DMS114 treated with DMSO at 0.1 percent for 48 hours (cell line): ENCODE measurements around the gene ANAPC10.

ENCODE experiments used
- DNase-seq: peaks from one replicate; lab custom pipeline; 2025; ENCODE audit not compliant: unreplicated experiment; lab: John Stamatoyannopoulos, UW

ANAPC10 gene

GRCh38 chr4:145075742-145076468 lies 22.1 kb downstream of the ANAPC10 start:
- no peak for DNase-seq

DNA sequence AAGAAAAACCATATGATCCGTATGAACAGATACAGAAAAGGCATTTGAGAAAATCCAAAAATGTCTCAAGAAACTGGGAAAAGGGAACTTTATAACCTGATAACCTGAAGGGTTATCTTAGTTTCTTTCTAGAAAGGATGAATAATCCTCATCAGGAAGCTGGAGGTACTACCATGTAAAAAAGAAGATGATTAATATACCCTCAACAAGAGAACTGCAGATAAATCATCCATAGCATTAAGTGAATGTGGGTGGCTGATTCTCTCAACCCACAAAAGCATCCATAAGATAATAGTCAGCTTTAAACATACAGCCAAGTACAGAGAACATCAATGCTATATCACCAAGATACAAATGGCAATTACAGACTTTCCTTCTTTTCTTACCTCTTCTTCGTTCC lies 26.4 kb downstream of the ANAPC10 start:
- no peak for DNase-seq

DNA sequence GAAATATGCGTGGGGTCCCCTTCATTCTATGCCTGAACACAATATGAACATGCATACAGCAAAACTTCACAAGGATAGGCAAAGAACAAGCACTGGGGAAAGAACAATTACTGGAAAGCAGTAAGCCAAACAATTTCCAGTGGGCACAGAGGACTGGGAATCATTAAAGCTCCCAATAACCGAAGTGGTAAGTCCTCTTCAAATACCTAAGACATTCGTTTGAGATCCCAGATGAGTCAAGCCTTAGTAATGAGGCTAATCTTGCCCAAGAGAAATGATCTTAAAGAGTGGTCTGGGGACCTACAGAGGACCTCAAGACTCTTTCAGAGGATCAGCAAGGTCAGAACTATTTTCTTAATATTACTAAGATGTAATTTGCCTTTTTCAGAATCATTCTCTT lies 28.6 kb downstream of the ANAPC10 start:
- no peak for DNase-seq

DNA sequence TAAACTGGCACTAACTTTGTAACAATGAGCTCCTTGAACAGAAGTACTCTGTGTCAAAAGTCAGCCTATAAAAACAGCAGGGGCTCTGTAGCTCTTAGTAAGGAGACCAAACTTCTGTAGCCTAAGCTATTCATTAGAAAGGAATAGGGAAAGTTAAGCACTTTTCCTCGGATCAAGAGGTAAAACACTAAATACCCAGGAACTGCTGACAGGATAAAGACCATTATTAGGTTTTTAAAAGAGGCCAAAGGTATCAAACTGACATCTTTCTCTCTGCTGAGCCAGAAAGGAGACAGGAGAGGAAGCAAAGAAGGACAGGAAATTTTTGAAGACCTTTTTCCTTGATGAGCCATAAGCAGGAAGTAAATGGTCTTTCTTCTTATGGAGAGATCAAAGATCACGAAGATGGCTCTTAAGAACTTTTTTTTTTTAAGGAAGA lies 31.9 kb downstream of the ANAPC10 start:
- no peak for DNase-seq

- DNase-seq: peak; percentile 58
Measured at GRCh38 chr4:145061318-145061920, 36.6 kb downstream of the ANAPC10 start.

DNA sequence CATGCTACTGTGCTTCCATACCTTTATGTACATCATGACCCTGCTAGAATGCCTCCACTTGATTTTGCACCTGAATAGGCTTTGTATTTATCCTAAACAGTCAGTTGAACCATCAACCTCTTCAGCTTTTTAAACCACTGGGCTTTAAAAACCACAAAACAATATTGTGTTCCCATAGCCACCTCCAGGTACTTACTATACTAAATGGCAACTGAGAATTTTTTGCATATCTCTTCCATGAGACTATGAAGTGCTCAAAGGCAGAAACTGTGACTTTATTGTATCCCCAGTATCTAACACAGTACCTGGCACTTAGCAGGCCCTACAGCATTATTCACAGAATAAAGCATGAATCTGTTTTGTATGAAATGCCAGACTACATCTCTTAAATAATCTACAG lies 39.7 kb downstream of the ANAPC10 start:
- DNase-seq: no peak

DNA sequence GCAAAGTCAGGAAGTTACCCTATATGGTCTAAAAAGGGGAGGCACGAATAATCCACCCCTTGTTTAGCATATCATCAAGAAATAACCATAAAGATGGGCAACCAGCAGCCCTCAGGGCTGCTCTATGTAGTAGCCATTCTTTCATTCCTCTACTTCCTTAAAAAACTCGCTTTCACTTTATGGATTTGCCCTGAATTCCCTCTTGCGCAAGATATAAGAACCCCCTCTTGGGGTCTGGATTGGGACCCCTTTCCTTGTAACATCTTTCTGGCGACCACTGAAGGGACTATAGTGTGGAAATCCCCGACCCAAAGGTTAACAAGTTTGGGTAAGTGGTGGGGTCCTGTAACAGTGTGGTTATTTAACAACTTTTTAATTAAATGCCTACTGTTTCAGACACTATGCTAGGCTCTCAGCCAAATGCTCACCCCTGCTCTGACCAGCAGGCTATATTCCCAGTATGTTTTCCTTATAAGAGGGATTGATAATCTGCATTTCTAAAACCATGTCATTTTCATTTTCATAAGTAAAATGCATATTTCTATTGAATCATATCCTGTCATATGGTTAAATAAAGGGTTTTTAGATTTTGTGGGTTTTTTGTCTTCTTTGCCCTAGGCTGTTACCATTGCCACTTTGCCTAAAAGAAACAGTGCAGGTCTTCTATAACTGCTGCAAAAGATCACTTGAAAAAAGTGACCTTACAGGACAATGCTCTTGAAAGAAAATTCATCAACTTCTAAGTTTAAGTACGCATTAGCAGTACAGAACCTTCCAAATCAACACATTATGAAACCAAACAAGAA lies 41.5 kb downstream of the ANAPC10 start:
- no peak for DNase-seq

DNA sequence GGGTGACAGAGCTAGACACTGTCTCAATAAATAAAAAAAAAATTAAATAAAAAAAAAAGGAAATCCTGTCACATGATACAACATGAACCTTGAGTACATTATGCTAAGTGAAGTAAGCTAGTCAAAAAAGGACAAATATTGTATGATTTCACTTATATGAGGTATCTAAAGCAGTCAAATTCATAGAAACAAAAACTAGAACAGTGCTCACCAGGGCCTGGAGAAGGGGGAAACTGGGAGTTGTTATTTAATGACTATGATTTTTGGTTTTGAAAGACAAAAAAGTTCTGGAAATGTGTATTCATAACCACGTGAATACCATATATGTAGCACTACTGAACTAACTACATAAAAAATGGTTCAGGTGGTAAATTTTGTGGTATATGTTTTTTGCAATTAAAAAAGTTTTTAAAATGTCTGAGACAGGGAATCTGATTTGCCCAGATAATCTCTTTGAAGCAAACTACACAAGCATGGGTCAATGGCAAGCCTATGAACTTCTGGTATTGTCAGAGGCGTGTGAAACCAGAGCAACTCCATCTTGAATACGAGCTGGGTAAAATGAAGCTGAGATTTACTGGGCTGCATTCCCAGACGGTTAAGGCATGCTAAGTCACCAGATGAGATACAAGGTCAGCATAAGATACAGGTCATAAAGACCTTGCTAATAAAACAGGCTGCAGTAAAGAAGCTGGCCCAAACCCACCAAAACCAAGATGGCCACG lies 42.3 kb downstream of the ANAPC10 start:
- DNase-seq: no peak

DNA sequence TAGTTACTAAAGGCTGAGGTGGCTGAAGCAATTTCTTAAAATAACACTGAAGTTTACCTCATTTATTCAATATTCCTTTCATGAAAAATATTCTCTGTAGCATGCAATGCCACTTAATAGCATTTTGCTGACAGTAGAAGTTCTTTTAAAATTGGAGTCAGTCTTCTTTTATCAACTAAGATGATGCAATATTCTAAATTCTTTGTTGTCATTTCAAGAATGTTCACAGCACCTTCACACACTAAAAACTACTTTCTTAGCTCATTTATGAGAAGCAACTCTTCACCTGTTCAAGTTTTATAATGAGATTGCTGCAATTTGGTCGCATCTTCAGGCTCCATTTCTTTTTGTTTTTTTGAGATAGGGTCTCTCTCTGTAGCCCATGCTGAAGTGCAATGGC lies 48.8 kb downstream of the ANAPC10 start:
- DNase-seq: no peak

DNA sequence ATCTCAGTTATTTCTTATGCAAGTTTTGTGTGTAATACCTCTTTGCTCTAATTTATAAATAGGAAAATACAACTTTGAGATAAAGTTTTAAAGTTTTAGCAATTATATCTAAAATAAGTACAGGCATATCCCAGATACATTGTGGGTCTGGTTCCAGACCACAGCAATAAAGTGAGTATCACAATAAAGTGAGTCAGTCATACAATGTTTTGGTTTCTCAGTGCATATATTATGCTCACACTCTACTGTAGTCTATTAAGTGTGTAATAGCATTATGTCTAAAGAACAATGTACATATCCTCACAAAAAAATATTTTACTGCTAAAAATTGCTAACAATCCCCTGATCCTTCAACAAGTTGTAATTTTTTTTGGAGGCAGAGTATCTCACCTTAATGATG lies 49.2 kb downstream of the ANAPC10 start:
- no peak for DNase-seq

DNA sequence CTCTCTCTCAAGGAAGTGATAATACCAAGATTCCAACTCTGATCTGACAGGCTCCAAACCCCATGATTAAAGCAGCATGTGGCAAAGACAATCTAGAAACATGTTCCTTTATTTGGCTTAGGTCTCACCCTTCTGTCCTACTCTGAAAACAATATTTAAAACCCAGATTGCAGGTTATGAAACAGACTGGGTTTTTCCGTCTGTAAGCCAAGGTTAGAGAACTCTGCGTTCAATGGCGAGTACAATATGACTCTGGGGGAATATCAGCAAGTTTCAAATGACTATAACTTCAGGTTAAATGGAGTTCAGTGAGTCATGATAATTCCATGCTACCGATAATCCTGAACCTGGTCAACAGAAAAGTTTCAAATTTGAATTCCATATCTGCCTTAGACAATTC lies 50.8 kb downstream of the ANAPC10 start:
- DNase-seq: no peak

DNA sequence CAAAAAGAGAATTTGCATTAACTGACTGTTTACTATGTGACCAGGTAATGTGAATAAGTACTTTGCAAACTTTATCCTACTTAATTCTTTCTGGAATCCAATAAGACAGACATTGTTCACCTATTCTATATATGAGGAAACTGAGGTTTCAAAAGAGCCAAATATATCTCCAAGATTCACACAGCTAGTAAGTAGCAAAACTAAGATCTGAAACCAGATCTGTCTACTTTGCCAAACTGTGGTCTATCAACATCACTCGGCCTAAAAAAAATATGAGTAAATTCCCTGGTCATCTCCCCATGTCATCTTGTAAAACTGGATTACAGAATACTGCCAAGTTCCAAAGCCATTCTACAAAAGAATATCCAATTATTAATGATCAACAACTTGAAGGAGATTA lies 52.8 kb downstream of the ANAPC10 start:
- DNase-seq: no peak

GRCh38 chr4:145044341-145044740 lies 53.7 kb downstream of the ANAPC10 start:
- DNase-seq: no peak

DNA sequence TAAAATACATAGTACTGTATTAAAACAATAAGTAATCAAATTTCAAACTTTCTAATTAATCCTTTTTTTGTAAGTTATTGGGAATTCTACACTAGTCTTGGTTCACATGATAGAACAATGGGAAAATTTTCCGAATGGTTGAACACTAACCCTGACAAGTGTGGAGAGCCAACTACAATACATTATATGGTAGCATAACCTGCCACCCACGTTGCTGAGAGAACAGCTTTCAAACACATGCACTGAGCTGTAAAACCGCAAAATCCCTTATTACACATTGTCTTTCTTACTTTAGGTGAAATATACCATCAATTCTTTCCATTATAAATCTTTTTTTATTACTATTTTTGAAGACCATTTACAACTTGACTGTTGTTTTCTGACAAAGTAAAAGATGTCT lies 54.7 kb downstream of the ANAPC10 start:
- no peak for DNase-seq

GRCh38 chr4:145042601-145043285 lies 55.3 kb downstream of the ANAPC10 start:
- no peak for DNase-seq

DNA sequence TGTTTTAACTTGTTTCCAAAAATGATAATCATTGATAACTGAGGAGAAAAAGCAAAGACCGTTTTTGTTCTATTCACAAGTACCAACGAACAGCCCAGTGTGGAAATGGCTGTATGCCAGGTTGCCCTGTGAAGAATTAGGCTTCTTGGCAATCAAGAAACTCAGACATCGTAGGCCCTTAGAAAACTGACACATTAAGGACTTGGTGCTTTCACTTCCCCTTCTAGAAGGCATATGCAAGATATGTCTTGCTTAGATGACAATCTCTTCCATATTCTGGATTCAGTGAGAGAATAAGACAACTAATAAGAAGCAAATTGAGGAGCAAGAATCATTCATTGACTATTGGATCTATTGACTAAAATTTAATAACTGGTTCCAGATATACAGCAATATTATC lies 56.6 kb downstream of the ANAPC10 start:
- no peak for DNase-seq

DNA sequence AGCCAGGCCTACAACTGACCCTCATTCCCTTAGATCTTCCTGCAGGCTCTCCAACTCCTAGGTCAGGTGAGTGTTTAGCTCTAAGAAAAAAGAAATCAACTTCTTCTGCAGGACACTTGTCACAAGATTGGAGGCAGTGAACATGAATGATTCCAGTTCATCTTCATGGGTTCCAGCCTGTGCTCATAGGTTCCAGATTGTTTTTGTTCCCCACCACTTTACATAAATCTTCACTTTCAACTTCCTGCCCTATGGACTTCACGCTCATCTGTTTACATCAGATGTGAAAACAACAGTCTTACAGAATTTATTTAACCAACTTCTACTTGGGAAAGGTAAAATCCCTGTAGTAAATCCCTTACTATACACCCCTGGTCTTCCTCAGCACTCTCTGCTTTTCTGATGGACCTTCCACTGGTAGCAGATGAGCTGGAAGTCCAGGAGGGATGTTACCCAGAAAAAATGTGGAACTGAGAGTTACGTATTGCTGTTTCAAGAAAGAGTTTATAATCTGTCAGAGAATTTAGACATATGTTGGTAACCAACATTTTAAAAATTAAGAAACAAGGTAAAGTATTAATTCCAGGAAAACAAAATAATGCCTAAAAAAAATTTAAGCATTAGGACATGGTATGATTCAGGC lies 62.4 kb downstream of the ANAPC10 start:
- DNase-seq: no peak

DNA sequence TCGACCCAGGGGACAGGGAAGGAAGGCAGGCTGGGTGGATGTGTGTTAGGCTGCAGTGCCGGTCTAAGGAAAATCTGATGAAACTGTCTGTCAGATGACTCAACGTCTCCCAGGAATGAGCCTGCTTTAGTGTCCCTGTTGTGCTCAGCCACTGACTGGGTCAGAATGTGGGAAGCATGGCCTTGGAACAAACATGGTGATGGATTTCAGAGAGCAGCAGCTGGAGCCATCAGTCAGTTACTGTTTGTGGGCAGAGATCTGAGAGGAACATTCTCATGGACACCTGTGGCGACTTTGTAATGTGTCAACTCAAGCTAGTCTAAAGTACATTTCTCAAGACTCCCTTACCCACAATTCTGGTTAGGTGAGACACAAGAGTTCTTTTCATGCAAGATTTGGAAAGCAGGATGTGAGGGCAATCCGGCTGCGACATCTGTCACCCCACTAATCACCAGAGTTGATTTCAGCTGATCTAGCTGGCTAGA lies 63.2 kb downstream of the ANAPC10 start:
- DNase-seq: no peak

GRCh38 chr4:145019346-145019745 lies 78.7 kb downstream of the ANAPC10 start:
- no peak for DNase-seq

GRCh38 chr4:145014365-145014764 lies 83.6 kb downstream of the ANAPC10 start:
- DNase-seq: no peak
